HepG2 (cell line): ENCODE measurements around the gene GOLT1A. TPM values are rescaled to one million over a fixed set of nuclear protein-coding genes. Genes with fewer than 3 reads are reported as not detected.

ENCODE experiments used
- ATAC-seq: fragments of 200-7000 bp; cut with Tn5 transposase; 3 replicates; pipeline ENCODE4 v1.9.1; 2020; ENCODE audit warnings: mild to moderate bottlenecking, moderate library complexity
- BruUV-seq: library from RNA; stranded (reverse); fragments of 400-500 nt; replicated peaks from 2 replicates; lab custom pipeline; 2021; lab: Mats Ljungman, UMichigan
- CTCF ChIA-PET: fragments of 300-600 bp; formaldehyde crosslinking; extraction: SDS; loops from one replicate; lab custom pipeline; 2021; ENCODE audit warnings: low total read pairs, inconsistent platforms, low intra/inter-chr PET ratio; lab: Yijun Ruan, JAX
- POLR2A ChIA-PET: fragments of 350-600 bp; sonication (Branson Sonifier 250); formaldehyde crosslinking; loops from one replicate; lab custom pipeline; 2020; ENCODE audit warnings: antibody characterized with exemption, inconsistent platforms; lab: Yijun Ruan, JAX
- DNase-seq: peaks from one replicate; pipeline ENCODE4 v3.0.0-alpha.2; 2015; ENCODE audit warnings: low spot score
- FAIRE-seq: peaks from 3 replicates; lab custom pipeline; 2011; peaks lifted over from hg19 to GRCh38; lab: Jason Lieb, UNC
- H2AFZ ChIP-seq: one replicate; pipeline ENCODE4 v1.6.1; 2011; ENCODE audit warnings: low read length, inconsistent platforms
- H3K27ac ChIP-seq: fragments of 300-600 bp; 3 replicates; pipeline ENCODE4 v1.8.0; 2011; ENCODE audit warnings: mixed run types, mild to moderate bottlenecking, mixed read lengths, low read length, inconsistent platforms; ENCODE audit not compliant: insufficient read depth; ENCODE audit errors: extremely low read length
- H3K27me3 ChIP-seq, 2 experiments: fragments of 200-600 bp in 1 of 2; 2 replicates in 1 of 2; 3 replicates in 1 of 2; pipeline versions ENCODE4 v1.6.0 to v1.8.0; 2011; ENCODE audit warnings: low read length in 2 of 2, mild to moderate bottlenecking in 2 of 2, moderate library complexity in 2 of 2, inconsistent platforms in 1 of 2; ENCODE audit not compliant: insufficient read depth in 2 of 2, control insufficient read depth in 1 of 2
- H3K36me3 ChIP-seq, 2 experiments: fragments of 200-600 bp in 1 of 2; replicated peaks in 1 of 2; 2 replicates in 1 of 2; 3 replicates in 1 of 2; pipeline versions ENCODE4 v1.5.1 to v1.8.0; 2011; ENCODE audit warnings: low read length in 2 of 2, inconsistent platforms in 1 of 2; ENCODE audit not compliant: insufficient read depth in 2 of 2, control insufficient read depth in 1 of 2
- H3K4me1 ChIP-seq: 2 replicates; pipeline ENCODE4 v1.5.1; 2012; ENCODE audit warnings: low read length, inconsistent platforms; ENCODE audit not compliant: insufficient read depth
- H3K4me2 ChIP-seq: 2 replicates; pipeline ENCODE4 v1.6.0; 2011; ENCODE audit warnings: low read depth, low read length, inconsistent platforms
- H3K4me3 ChIP-seq, 3 experiments: fragments of 200-600 bp in 1 of 3; sonication (generic), shearing (Covaris generic) in 1 of 3; replicated peaks in 1 of 3; 2 replicates each; pipeline ENCODE4 v1.5.1; 2011 to 2016; ENCODE audit warnings: low read length in 3 of 3, inconsistent platforms in 2 of 3, low read depth in 2 of 3, mild to moderate bottlenecking in 2 of 3, control low read depth in 1 of 3, mixed read lengths in 1 of 3; ENCODE audit not compliant: insufficient read depth in 1 of 3
- H3K79me2 ChIP-seq: one replicate; pipeline ENCODE4 v1.6.1; 2011; ENCODE audit warnings: low read length, inconsistent platforms; ENCODE audit not compliant: insufficient read depth
- H3K9ac ChIP-seq: 2 replicates; pipeline ENCODE4 v1.6.0; 2011; ENCODE audit warnings: mild to moderate bottlenecking, low read depth, low read length, inconsistent platforms; ENCODE audit not compliant: insufficient read depth
- H3K9me3 ChIP-seq: 2 replicates; pipeline ENCODE4 v1.5.1; 2012; ENCODE audit warnings: mild to moderate bottlenecking, low read length
- H4K20me1 ChIP-seq: 2 replicates; pipeline ENCODE4 v1.6.0; 2011; ENCODE audit warnings: inconsistent platforms, mild to moderate bottlenecking, low read length, moderate library complexity; ENCODE audit not compliant: insufficient read depth
- HNF4A ChIP-seq: sonication (generic); formaldehyde crosslinking; IDR thresholded peaks from 2 replicates; pipeline ENCODE4 v1.4.0; 2020; ENCODE audit warnings: missing genetic modification reagents
- KLF16 ChIP-seq, 2 experiments: sonication (generic) in 1 of 2; formaldehyde crosslinking in 1 of 2; IDR thresholded peaks; 2 replicates each; pipeline versions ENCODE4 v1.6.1 to v1.8.0; 2016 to 2023; ENCODE audit warnings: missing genetic modification reagents in 2 of 2, missing compliant biosample characterization in 1 of 2
- MAFK ChIP-seq, 2 experiments: IDR thresholded peaks in 1 of 2; conservative IDR thresholded peaks in 1 of 2; 2 replicates each; pipeline ENCODE4 v1.6.1; 2011; ENCODE audit warnings: improper control_type of control experiment in 2 of 2, low read length in 2 of 2
- NFKB2 ChIP-seq: sonication (generic); formaldehyde crosslinking; IDR thresholded peaks from 2 replicates; pipeline ENCODE4 v1.4.0; 2020; ENCODE audit warnings: missing genetic modification reagents, borderline replicate concordance
- PCBP2 ChIP-seq: fragments of 200-400 bp; formaldehyde crosslinking; optimal IDR thresholded peaks from 2 replicates; pipeline ENCODE3; 2018; ENCODE audit warnings: low read length, low read depth; ENCODE audit not compliant: poor library complexity, severe bottlenecking
- PLRG1 ChIP-seq: fragments of 450-650 bp; conservative IDR thresholded peaks from 2 replicates; pipeline ENCODE4 v1.6.1; 2016
- SALL1 ChIP-seq: sonication (generic); formaldehyde crosslinking; IDR thresholded peaks from 2 replicates; pipeline ENCODE4 v1.8.0; 2022; ENCODE audit warnings: mild to moderate bottlenecking, missing genetic modification reagents
- TCF7 ChIP-seq: sonication (generic); IDR thresholded peaks from 2 replicates; pipeline ENCODE4 v1.6.1; 2016; ENCODE audit warnings: antibody characterized with exemption, low read depth
- TEAD3 ChIP-seq: optimal IDR thresholded peaks from 2 replicates; pipeline ENCODE3; 2016; ENCODE audit warnings: borderline replicate concordance
- ZFAT ChIP-seq: sonication (generic); formaldehyde crosslinking; conservative IDR thresholded peaks from 2 replicates; pipeline ENCODE4 v1.8.1; 2023; ENCODE audit warnings: missing genetic modification reagents, inconsistent platforms
- ZIK1 ChIP-seq: sonication (generic); formaldehyde crosslinking; IDR thresholded peaks from 2 replicates; pipeline ENCODE4 v1.5.0; 2020; ENCODE audit warnings: mild to moderate bottlenecking, low read depth, missing genetic modification reagents, borderline replicate concordance
- ZNF432 ChIP-seq: sonication (generic); formaldehyde crosslinking; IDR thresholded peaks from 2 replicates; pipeline ENCODE4 v1.5.0; 2020; ENCODE audit warnings: missing genetic modification reagents, mild to moderate bottlenecking, borderline replicate concordance
- ZNF672 ChIP-seq: sonication (generic); formaldehyde crosslinking; IDR thresholded peaks from 2 replicates; pipeline ENCODE4 v1.8.1; 2022; ENCODE audit warnings: missing genetic modification reagents
- WGBS: methylation state at CpG from one replicate; pipeline ENCODE4 v1.1.6; 2017; ENCODE audit warnings: low lambda C conversion rate; 5-methylcytosine and 5-hydroxymethylcytosine counted together
- in situ Hi-C: cut with HindIII; loops from 2 replicates; pipeline ENCODE4 v1.10.0; 2017; ENCODE audit warnings: low pct_unique_long_range_greater_than_20kb; ENCODE audit not compliant: extremely low pct_ligation_motif_present
- intact Hi-C: fragments of 100-400 bp; cut with micrococcal nuclease; formaldehyde crosslinking; loops from one replicate; pipeline ENCODE4 v1.10.0; 2022; ENCODE audit not compliant: unreplicated experiment
- polyA plus RNA-seq, 8 experiments: library from polyadenylated mRNA; depleted of rRNA in 3 of 8; stranded (reverse) in 7 of 8; unstranded in 1 of 8; fragments of >200 nt; fragmentation: Illumina TruSeq in 4 of 8; extraction: Trizol in 4 of 8; gene quantifications; 2 replicates each; pipeline versions ENCODE4 v1.2.1 to v1.2.3, GENCODE V29; 2011 to 2016; ENCODE audit warnings: low read depth in 4 of 8, missing spikeins in 1 of 8, mixed read lengths in 1 of 8; ENCODE audit not compliant: insufficient read depth in 1 of 8
- total RNA-seq, 5 experiments: library from RNA; depleted of rRNA; stranded (reverse); fragments of >200 nt; fragmentation: Illumina TruSeq; extraction: Trizol; gene quantifications; 2 replicates each; pipeline ENCODE4 v1.2.3, GENCODE V29; 2016; ENCODE audit warnings: low read depth in 1 of 5
- TF ChIP-seq, protein P1 (sequence below): sonication (generic); formaldehyde crosslinking; IDR thresholded peaks from 2 replicates; pipeline ENCODE4 v1.4.0; 2020; ENCODE audit warnings: mild to moderate bottlenecking, missing genetic modification reagents
- TF ChIP-seq, protein P2 (sequence below): sonication (generic); formaldehyde crosslinking; conservative IDR thresholded peaks from 2 replicates; pipeline ENCODE4 v1.8.0; 2022; ENCODE audit warnings: mild to moderate bottlenecking, moderate library complexity, missing genetic modification reagents
- TF ChIP-seq, protein P3 (sequence below): sonication (generic); formaldehyde crosslinking; IDR thresholded peaks from 2 replicates; pipeline ENCODE4 v1.4.0; 2020; ENCODE audit warnings: mild to moderate bottlenecking, missing genetic modification reagents, borderline replicate concordance
- TF ChIP-seq, protein P4 (sequence below): sonication (generic); formaldehyde crosslinking; IDR thresholded peaks from 2 replicates; pipeline ENCODE4 v1.4.0; 2020; ENCODE audit warnings: mild to moderate bottlenecking, missing genetic modification reagents, borderline replicate concordance

GOLT1A gene
- total and polyA plus RNA-seq, 2 of the 13 experiments (the other 11 are each of a cell fraction or from before 2014, with no cell fraction given) = 25.8 to 28.0 TPM

DNA sequence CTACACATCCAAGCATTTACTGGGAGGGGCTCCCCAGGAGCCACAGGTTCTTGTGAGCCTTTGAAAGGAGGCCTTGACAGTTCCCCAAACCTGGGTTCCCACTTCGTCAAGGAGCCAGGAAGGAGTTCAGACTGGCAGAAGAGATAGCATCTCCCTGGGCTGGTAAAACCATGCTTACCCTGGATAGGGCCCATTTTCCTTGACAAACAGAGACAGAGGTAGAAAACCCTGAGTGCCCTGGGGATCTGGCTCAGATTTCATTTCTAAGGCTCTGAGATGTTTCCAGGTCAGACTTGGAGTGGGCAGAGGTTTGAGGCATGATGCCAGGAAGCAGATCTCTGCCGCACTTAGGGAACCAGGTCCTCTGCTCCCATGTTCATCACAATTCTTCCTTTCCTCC lies 64.7 kb downstream of the GOLT1A start:
- no peak for DNase-seq
- Histone ChIP-seq H3K4me1 (peaks cover 72% of the 10 kb centered on the region), H2AFZ (no peak overlapping the region), H3K27ac (no peak overlapping the region), H3K4me2 (no peak overlapping the region), H4K20me1 (no peaks in the 10 kb centered on the region), H3K4me3 (no peak overlapping the region), H3K79me2 (no peaks in the 10 kb centered on the region), H3K9me3 (no peaks in the 10 kb centered on the region), H3K27me3 (no peaks in the 10 kb centered on the region; a peak in 1 of 5 replicates), H3K9ac (no peak overlapping the region), H3K36me3 (no peaks in the 10 kb centered on the region)
- no TSS peak for BruUV-seq
- in situ Hi-C loops (no loop called here), intact Hi-C loops (loop anchor here (10.0 kb wide), 1 partner anchor 356 kb away; no protein-coding TSS in a partner anchor)
- 95% methylated on average over 2 of the region's 2 CpGs for WGBS
- CTCF ChIA-PET = no interaction called here
- ATAC-seq = no peak
- FAIRE-seq = no peak
- POLR2A ChIA-PET = no interaction called here
- TF ChIP-seq SALL1 = no peak
- TF ChIP-seq ZIK1 (CRISPR knock-in tag) = no peak
- TF ChIP-seq ZNF432 = no peak
- TF ChIP-seq, protein P1, sequence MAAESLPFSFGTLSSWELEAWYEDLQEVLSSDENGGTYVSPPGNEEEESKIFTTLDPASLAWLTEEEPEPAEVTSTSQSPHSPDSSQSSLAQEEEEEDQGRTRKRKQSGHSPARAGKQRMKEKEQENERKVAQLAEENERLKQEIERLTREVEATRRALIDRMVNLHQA (CRISPR knock-in tag) = no peak
- TF ChIP-seq, protein P2, sequence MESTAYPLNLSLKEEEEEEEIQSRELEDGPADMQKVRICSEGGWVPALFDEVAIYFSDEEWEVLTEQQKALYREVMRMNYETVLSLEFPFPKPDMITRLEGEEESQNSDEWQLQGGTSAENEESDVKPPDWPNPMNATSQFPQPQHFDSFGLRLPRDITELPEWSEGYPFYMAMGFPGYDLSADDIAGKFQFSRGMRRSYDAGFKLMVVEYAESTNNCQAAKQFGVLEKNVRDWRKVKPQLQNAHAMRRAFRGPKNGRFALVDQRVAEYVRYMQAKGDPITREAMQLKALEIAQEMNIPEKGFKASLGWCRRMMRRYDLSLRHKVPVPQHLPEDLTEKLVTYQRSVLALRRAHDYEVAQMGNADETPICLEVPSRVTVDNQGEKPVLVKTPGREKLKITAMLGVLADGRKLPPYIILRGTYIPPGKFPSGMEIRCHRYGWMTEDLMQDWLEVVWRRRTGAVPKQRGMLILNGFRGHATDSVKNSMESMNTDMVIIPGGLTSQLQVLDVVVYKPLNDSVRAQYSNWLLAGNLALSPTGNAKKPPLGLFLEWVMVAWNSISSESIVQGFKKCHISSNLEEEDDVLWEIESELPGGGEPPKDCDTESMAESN (CRISPR knock-in tag) = no peak
- TF ChIP-seq HNF4A (CRISPR knock-in tag) = no peak
- TF ChIP-seq, protein P3, sequence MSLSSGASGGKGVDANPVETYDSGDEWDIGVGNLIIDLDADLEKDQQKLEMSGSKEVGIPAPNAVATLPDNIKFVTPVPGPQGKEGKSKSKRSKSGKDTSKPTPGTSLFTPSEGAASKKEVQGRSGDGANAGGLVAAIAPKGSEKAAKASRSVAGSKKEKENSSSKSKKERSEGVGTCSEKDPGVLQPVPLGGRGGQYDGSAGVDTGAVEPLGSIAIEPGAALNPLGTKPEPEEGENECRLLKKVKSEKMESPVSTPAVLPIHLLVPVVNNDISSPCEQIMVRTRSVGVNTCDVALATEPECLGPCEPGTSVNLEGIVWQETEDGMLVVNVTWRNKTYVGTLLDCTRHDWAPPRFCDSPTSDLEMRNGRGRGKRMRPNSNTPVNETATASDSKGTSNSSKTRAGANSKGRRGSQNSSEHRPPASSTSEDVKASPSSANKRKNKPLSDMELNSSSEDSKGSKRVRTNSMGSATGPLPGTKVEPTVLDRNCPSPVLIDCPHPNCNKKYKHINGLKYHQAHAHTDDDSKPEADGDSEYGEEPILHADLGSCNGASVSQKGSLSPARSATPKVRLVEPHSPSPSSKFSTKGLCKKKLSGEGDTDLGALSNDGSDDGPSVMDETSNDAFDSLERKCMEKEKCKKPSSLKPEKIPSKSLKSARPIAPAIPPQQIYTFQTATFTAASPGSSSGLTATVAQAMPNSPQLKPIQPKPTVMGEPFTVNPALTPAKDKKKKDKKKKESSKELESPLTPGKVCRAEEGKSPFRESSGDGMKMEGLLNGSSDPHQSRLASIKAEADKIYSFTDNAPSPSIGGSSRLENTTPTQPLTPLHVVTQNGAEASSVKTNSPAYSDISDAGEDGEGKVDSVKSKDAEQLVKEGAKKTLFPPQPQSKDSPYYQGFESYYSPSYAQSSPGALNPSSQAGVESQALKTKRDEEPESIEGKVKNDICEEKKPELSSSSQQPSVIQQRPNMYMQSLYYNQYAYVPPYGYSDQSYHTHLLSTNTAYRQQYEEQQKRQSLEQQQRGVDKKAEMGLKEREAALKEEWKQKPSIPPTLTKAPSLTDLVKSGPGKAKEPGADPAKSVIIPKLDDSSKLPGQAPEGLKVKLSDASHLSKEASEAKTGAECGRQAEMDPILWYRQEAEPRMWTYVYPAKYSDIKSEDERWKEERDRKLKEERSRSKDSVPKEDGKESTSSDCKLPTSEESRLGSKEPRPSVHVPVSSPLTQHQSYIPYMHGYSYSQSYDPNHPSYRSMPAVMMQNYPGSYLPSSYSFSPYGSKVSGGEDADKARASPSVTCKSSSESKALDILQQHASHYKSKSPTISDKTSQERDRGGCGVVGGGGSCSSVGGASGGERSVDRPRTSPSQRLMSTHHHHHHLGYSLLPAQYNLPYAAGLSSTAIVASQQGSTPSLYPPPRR (CRISPR knock-in tag) = no peak
- no peak for TF ChIP-seq TEAD3 (CRISPR knock-in tag)
- TF ChIP-seq PLRG1 = no peak
- TF ChIP-seq TCF7 = no peak
- TF ChIP-seq ZNF672 (CRISPR knock-in tag) = no peak
- no peak for TF ChIP-seq MAFK (conservative IDR thresholded peaks at IDR 0.05 in 1 of 2, IDR thresholded peaks at IDR 0.05 in 1 of 2; ENCODE audit: low read length in 2 of 2)
- no peak for TF ChIP-seq NFKB2
- TF ChIP-seq ZFAT = no peak
- TF ChIP-seq PCBP2 = no peak
- TF ChIP-seq, protein P4, sequence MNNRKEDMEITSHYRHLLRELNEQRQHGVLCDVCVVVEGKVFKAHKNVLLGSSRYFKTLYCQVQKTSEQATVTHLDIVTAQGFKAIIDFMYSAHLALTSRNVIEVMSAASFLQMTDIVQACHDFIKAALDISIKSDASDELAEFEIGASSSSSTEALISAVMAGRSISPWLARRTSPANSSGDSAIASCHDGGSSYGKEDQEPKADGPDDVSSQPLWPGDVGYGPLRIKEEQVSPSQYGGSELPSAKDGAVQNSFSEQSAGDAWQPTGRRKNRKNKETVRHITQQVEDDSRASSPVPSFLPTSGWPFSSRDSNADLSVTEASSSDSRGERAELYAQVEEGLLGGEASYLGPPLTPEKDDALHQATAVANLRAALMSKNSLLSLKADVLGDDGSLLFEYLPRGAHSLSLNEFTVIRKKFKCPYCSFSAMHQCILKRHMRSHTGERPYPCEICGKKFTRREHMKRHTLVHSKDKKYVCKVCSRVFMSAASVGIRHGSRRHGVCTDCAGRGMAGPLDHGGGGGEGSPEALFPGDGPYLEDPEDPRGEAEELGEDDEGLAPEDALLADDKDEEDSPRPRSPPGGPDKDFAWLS (CRISPR knock-in tag) = no peak
- TF ChIP-seq KLF16 (CRISPR knock-in tag; IDR thresholded peaks at IDR 0.05) = no peak
